NB4 (cell line): ENCODE data around the gene UNC93B1.

ENCODE experiments used
- MYC ChIP-seq: IDR thresholded peaks from 2 replicates; pipeline ENCODE4 v1.6.1; 2011; ENCODE audit warnings: low read depth, low read length
- POLR2A ChIP-seq: IDR thresholded peaks from 2 replicates; pipeline ENCODE4 v1.6.1; 2011; ENCODE audit warnings: mild to moderate bottlenecking; ENCODE audit not compliant: insufficient read length; ENCODE audit errors: extremely low read depth
- TF ChIP-seq, protein P1 (sequence below): IDR thresholded peaks from one replicate; pipeline ENCODE4 v1.5.1; 2012; ENCODE audit warnings: low read depth, low read length
- TF ChIP-seq, protein P2 (sequence below): IDR thresholded peaks from 2 replicates; pipeline ENCODE4 v1.6.1; 2011; ENCODE audit warnings: low read depth, low read length

DNA sequence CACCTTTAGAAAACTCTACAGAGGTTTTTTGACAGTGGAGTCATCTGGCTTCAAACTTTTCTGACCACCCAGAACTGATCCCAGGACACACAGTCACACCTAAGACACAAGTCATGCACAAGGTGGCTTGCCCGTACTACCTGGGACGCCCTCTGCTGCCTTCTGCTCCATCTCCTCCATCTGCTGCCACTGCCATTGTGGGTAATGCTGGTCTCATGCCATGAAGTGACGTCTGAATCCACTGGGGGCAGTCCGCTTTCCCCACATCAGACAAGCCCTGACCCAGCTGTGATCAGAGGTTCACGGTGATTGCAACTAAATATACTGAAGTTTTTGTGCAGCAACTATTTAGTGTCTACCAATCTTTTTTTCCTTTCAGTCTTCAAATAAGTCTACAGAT lies 21.1 kb upstream of the UNC93B1 start:
- TF ChIP-seq, protein P1, sequence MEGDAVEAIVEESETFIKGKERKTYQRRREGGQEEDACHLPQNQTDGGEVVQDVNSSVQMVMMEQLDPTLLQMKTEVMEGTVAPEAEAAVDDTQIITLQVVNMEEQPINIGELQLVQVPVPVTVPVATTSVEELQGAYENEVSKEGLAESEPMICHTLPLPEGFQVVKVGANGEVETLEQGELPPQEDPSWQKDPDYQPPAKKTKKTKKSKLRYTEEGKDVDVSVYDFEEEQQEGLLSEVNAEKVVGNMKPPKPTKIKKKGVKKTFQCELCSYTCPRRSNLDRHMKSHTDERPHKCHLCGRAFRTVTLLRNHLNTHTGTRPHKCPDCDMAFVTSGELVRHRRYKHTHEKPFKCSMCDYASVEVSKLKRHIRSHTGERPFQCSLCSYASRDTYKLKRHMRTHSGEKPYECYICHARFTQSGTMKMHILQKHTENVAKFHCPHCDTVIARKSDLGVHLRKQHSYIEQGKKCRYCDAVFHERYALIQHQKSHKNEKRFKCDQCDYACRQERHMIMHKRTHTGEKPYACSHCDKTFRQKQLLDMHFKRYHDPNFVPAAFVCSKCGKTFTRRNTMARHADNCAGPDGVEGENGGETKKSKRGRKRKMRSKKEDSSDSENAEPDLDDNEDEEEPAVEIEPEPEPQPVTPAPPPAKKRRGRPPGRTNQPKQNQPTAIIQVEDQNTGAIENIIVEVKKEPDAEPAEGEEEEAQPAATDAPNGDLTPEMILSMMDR, result no peak
- TF ChIP-seq POLR2A (no peak), MYC (no peak)
- TF ChIP-seq, protein P2, sequence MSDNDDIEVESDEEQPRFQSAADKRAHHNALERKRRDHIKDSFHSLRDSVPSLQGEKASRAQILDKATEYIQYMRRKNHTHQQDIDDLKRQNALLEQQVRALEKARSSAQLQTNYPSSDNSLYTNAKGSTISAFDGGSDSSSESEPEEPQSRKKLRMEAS, result no peak
